Measurements from ENCODE around the gene HSD17B12. TPM values are rescaled to one million over a fixed set of nuclear protein-coding genes. Genes with fewer than 3 reads are reported as not detected.

The HSD17B12 gene
- total and polyA plus RNA-seq, 2 of the 8 experiments (the other 6 are each of a cell fraction or from before 2014, with no cell fraction given) = 46.0 to 121 TPM

DNA sequence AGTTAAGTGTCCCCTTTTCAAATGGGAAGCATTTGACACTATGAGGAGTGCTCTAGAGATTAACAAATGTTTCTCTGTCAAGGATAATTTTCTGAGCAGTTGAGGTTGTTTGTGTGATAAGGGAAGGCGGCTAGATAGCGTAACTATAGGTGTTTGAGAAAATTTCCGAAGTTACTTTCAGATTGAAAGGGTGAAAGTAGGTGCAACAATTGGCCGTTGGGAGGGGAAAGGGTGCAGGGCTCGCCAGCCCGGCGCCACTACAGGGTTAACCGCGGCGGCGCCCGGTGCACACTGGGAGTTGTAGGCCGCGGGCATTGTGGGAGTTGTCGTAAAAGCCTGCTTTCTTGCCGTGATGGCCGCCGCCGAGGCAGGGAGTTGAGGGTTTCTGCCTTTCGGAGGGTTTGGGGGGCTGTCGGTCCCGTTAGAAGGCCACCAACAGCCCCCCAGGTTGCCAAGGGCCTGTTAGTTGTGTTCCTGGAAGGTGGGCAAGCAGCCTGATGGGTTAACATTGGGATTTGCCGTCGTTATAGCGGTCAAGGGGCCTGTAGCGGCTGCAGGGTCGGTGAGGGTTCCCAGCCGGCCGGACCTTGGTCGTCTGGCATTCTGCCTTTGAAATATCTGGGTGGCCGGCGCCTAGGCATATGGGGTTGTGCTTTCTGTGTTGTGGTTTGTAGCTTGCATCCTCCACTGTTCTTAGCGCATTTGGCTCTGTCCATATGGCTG, 36.5 kb upstream of the HSD17B12 start (continued):
- TF ChIP-seq GABPA (IDR thresholded peaks at IDR 0.05; ENCODE audit: borderline replicate concordance, insufficient read depth, low read length) = no peak
- TF ChIP-seq KDM4A (IDR thresholded peaks at IDR 0.05; ENCODE audit: low read depth, low read length, severe bottlenecking) = peak; percentile 72
- no peak for TF ChIP-seq ZNF274 (IDR thresholded peaks at IDR 0.05; ENCODE audit: borderline replicate concordance, extremely low read depth, low read length)
- TF ChIP-seq, protein P1, sequence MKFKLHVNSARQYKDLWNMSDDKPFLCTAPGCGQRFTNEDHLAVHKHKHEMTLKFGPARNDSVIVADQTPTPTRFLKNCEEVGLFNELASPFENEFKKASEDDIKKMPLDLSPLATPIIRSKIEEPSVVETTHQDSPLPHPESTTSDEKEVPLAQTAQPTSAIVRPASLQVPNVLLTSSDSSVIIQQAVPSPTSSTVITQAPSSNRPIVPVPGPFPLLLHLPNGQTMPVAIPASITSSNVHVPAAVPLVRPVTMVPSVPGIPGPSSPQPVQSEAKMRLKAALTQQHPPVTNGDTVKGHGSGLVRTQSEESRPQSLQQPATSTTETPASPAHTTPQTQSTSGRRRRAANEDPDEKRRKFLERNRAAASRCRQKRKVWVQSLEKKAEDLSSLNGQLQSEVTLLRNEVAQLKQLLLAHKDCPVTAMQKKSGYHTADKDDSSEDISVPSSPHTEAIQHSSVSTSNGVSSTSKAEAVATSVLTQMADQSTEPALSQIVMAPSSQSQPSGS (IDR thresholded peaks at IDR 0.05; ENCODE audit: low read length) = no peak
- TF ChIP-seq, protein P2, sequence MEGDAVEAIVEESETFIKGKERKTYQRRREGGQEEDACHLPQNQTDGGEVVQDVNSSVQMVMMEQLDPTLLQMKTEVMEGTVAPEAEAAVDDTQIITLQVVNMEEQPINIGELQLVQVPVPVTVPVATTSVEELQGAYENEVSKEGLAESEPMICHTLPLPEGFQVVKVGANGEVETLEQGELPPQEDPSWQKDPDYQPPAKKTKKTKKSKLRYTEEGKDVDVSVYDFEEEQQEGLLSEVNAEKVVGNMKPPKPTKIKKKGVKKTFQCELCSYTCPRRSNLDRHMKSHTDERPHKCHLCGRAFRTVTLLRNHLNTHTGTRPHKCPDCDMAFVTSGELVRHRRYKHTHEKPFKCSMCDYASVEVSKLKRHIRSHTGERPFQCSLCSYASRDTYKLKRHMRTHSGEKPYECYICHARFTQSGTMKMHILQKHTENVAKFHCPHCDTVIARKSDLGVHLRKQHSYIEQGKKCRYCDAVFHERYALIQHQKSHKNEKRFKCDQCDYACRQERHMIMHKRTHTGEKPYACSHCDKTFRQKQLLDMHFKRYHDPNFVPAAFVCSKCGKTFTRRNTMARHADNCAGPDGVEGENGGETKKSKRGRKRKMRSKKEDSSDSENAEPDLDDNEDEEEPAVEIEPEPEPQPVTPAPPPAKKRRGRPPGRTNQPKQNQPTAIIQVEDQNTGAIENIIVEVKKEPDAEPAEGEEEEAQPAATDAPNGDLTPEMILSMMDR (IDR thresholded peaks at IDR 0.05; ENCODE audit: control extremely low read depth in 1 of 3, insufficient read depth in 1 of 3, low read depth in 1 of 3, low read length in 3 of 3) = no peak
- no peak for TF ChIP-seq NANOG (IDR thresholded peaks at IDR 0.05; ENCODE audit: insufficient read depth, low read depth, low read length, poor library complexity, severe bottlenecking)
- TF ChIP-seq JUN (IDR thresholded peaks at IDR 0.05; ENCODE audit: low read depth, low read length) = no peak
- no peak for TF ChIP-seq EGR1 (IDR thresholded peaks at IDR 0.05; ENCODE audit: borderline replicate concordance, low read depth, low read length)
- peak in 1 of 2 experiments; percentile 68; a peak in 1 of 4 replicates for TF ChIP-seq HDAC2 (IDR thresholded peaks at IDR 0.05; ENCODE audit: borderline replicate concordance in 1 of 2, low read depth in 2 of 2, low read length in 2 of 2)
- TF ChIP-seq TBP (IDR thresholded peaks at IDR 0.05; ENCODE audit: low read depth, low read length) = peak; percentile 45; the same call in 1 of the 2 replicates
- peak; percentile 98 for TF ChIP-seq YY1 (IDR thresholded peaks at IDR 0.05; ENCODE audit: low read depth, low read length)
- TF ChIP-seq HDAC6 (IDR thresholded peaks at IDR 0.05; ENCODE audit: low read depth, low read length) = no peak
- TF ChIP-seq ASH2L (IDR thresholded peaks at IDR 0.05; ENCODE audit: low read length) = peak; percentile 61
- no peak for TF ChIP-seq EZH2 (IDR thresholded peaks at IDR 0.05; ENCODE audit: low read depth, low read length, severe bottlenecking)
- TF ChIP-seq, protein P3, sequence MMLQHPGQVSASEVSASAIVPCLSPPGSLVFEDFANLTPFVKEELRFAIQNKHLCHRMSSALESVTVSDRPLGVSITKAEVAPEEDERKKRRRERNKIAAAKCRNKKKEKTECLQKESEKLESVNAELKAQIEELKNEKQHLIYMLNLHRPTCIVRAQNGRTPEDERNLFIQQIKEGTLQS (IDR thresholded peaks at IDR 0.05; ENCODE audit: insufficient read depth, low read depth, low read length) = peak; percentile 90
- TF ChIP-seq SIX5 (IDR thresholded peaks at IDR 0.05; ENCODE audit: low read depth, low read length) = peak; percentile 87
- no peak for TF ChIP-seq CEBPB (IDR thresholded peaks at IDR 0.05; ENCODE audit: low read depth, low read length)
- TF ChIP-seq SP4 (IDR thresholded peaks at IDR 0.05; ENCODE audit: low read length) = no peak
- TF ChIP-seq CBX8 (IDR thresholded peaks at IDR 0.05; ENCODE audit: borderline replicate concordance, low read depth, low read length) = no peak

Data from H1 (cell line).